ENCODE measurements around the gene PLXDC2.

PLXDC2 gene

GRCh38 chr10:19935176-19935575, 118.9 kb downstream of the PLXDC2 start:
- H3K4me3 ChIP-seq (ENCODE audit: insufficient read depth, low read depth, low read length), result no peak overlapping the region
- no peaks in the 10 kb centered on the region for H3K27me3 ChIP-seq (ENCODE audit: control insufficient read depth, insufficient read depth, low read length, poor library complexity, severe bottlenecking)
- H3K4me1 ChIP-seq (ENCODE audit: control insufficient read depth, insufficient read depth, low read length), result no peaks in the 10 kb centered on the region
- H3K9me3 ChIP-seq (ENCODE audit: control insufficient read depth, low read length), result no peaks in the 10 kb centered on the region
- no peak overlapping the region for H3K27ac ChIP-seq (ENCODE audit: insufficient read depth, low read depth, low read length, poor library complexity, severe bottlenecking)
- 94 to 95% methylated on average over 3 of the region's 3 CpGs for whole genome bisulfite sequencing, 2 experiments
- H3K36me3 ChIP-seq (ENCODE audit: control insufficient read depth, insufficient read depth, low read length), result no peaks in the 10 kb centered on the region

GRCh38 chr10:19936289-19936688, 120.1 kb downstream of the PLXDC2 start:
- no peaks in the 10 kb centered on the region for H3K27me3 ChIP-seq (ENCODE audit: control insufficient read depth, insufficient read depth, low read length, poor library complexity, severe bottlenecking)
- H3K27ac ChIP-seq (ENCODE audit: insufficient read depth, low read depth, low read length, poor library complexity, severe bottlenecking), result no peak overlapping the region
- H3K4me1 ChIP-seq (ENCODE audit: control insufficient read depth, insufficient read depth, low read length), result no peaks in the 10 kb centered on the region
- H3K9me3 ChIP-seq (ENCODE audit: control insufficient read depth, low read length), result no peaks in the 10 kb centered on the region
- 94 to 100% methylated on average over 2 of the region's 2 CpGs for WGBS, 2 experiments
- no peaks in the 10 kb centered on the region for H3K36me3 ChIP-seq (ENCODE audit: control insufficient read depth, insufficient read depth, low read length)
- no peak overlapping the region for H3K4me3 ChIP-seq (ENCODE audit: insufficient read depth, low read depth, low read length)

DNA sequence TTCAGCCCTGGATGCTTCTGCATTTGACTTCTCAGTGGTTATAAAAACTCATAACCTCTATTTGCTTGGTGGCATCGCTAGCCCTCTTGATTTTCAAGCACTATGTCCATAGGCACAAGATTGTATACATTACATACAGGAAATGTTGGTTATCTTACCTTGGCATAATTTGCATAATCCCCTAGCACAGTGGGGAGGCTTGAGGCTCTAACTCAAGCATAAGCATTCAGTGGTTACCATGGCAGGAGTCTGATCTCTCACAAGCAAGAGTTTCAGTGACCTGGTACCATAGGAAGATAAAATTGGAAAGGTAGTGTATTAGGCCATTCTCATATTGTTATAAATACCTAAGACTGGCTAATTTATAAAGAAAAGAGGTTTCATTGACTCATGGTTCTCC, 121.8 kb downstream of the PLXDC2 start:
- Histone ChIP-seq H3K36me3 (ENCODE audit: control insufficient read depth, insufficient read depth, low read length) (no peaks in the 10 kb centered on the region), H3K4me1 (ENCODE audit: control insufficient read depth, insufficient read depth, low read length) (no peaks in the 10 kb centered on the region), H3K27me3 (ENCODE audit: control insufficient read depth, insufficient read depth, low read length, poor library complexity, severe bottlenecking) (no peaks in the 10 kb centered on the region), H3K27ac (ENCODE audit: insufficient read depth, low read depth, low read length, poor library complexity, severe bottlenecking) (no peak overlapping the region), H3K4me3 (ENCODE audit: insufficient read depth, low read depth, low read length) (no peak overlapping the region), H3K9me3 (ENCODE audit: control insufficient read depth, low read length) (no peaks in the 10 kb centered on the region)
- WGBS, 2 experiments, result 79 to 100% methylated on average over 1 of the region's 1 CpG

DNA sequence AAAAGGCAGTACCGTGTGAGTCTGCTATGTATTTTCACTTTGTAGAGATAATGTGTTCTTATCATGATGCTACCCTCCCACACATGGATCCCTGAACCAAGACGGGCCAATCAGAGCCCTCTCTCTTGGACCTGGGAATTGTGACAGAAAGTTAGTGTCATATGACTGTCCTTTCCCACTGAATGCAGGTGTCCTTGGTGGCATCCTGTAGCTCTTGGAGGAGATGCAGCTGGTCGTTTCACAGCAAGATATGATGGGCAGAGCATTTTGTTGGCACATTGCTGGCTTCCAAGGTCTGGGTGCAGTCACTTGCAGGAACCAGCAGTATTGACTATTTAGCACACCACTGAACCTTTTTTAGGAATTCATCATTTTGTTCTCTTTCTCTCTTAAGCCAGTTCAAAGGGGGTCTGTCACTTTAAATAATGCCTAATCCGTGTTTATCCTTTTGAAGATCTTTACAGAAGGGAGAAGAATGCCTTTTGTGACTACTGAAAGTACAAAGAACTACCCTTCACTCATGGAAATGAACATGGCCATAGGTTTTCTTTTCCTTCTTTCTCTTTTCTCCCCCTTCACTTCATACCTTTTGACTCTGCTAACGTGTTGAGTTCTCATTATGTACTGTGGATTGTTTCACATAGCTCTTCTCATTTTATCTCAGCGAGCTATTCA, 125.1 kb downstream of the PLXDC2 start:
- H3K4me1 ChIP-seq (ENCODE audit: control insufficient read depth, insufficient read depth, low read length), result no peaks in the 10 kb centered on the region
- 57 to 60% methylated on average over 5 to 6 of the region's 6 CpGs for WGBS, 2 experiments
- no peaks in the 10 kb centered on the region for H3K36me3 ChIP-seq (ENCODE audit: control insufficient read depth, insufficient read depth, low read length)
- no peak overlapping the region for H3K27ac ChIP-seq (ENCODE audit: insufficient read depth, low read depth, low read length, poor library complexity, severe bottlenecking)
- H3K9me3 ChIP-seq (ENCODE audit: control insufficient read depth, low read length), result no peaks in the 10 kb centered on the region
- no peaks in the 10 kb centered on the region for H3K27me3 ChIP-seq (ENCODE audit: control insufficient read depth, insufficient read depth, low read length, poor library complexity, severe bottlenecking)
- H3K4me3 ChIP-seq (ENCODE audit: insufficient read depth, low read depth, low read length), result no peak overlapping the region

- Histone ChIP-seq H3K9me3 (ENCODE audit: control insufficient read depth, low read length) (no peaks in the 10 kb centered on the region), H3K36me3 (ENCODE audit: control insufficient read depth, insufficient read depth, low read length) (no peaks in the 10 kb centered on the region), H3K27me3 (ENCODE audit: control insufficient read depth, insufficient read depth, low read length, poor library complexity, severe bottlenecking) (no peaks in the 10 kb centered on the region), H3K27ac (ENCODE audit: insufficient read depth, low read depth, low read length, poor library complexity, severe bottlenecking) (no peak overlapping the region), H3K4me3 (ENCODE audit: insufficient read depth, low read depth, low read length) (no peak overlapping the region), H3K4me1 (ENCODE audit: control insufficient read depth, insufficient read depth, low read length) (no peaks in the 10 kb centered on the region)
- 93 to 94% methylated on average over 6 of the region's 6 CpGs for WGBS, 2 experiments
These were observed 128.9 kb downstream of the PLXDC2 start for GRCh38 chr10:19944911-19945663.

DNA sequence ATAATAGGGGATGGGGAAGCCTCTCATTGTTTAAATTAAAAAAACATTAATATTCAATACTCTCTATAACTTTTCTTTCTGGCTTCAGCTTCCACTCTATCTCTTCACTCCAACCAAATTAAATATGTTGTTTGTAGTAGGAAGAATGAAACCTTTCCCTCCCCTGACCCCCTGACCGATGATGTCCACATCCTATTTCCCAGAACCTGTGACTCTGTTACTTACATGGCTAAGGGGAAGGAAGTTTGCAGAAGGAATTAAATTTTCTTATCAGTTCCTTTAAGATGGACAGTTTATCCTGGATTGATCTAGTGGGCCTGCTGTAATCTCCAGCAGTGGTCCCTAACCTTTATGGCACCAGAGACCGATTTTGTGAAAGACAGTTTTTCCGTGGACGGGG, 130.0 kb downstream of the PLXDC2 start:
- 92 to 100% methylated on average over 3 of the region's 4 CpGs for WGBS, 2 experiments
- Histone ChIP-seq H3K36me3 (ENCODE audit: control insufficient read depth, insufficient read depth, low read length) (no peaks in the 10 kb centered on the region), H3K27ac (ENCODE audit: insufficient read depth, low read depth, low read length, poor library complexity, severe bottlenecking) (no peak overlapping the region), H3K9me3 (ENCODE audit: control insufficient read depth, low read length) (no peaks in the 10 kb centered on the region), H3K4me3 (ENCODE audit: insufficient read depth, low read depth, low read length) (no peak overlapping the region), H3K27me3 (ENCODE audit: control insufficient read depth, insufficient read depth, low read length, poor library complexity, severe bottlenecking) (no peaks in the 10 kb centered on the region), H3K4me1 (ENCODE audit: control insufficient read depth, insufficient read depth, low read length) (no peaks in the 10 kb centered on the region)

GRCh38 chr10:19946791-19947190, 130.6 kb downstream of the PLXDC2 start:
- no peaks in the 10 kb centered on the region for H3K36me3 ChIP-seq (ENCODE audit: control insufficient read depth, insufficient read depth, low read length)
- H3K4me1 ChIP-seq (ENCODE audit: control insufficient read depth, insufficient read depth, low read length), result no peaks in the 10 kb centered on the region
- WGBS, 2 experiments, result 94 to 98% methylated on average over 8 of the region's 8 CpGs
- H3K27ac ChIP-seq (ENCODE audit: insufficient read depth, low read depth, low read length, poor library complexity, severe bottlenecking), result no peak overlapping the region
- no peaks in the 10 kb centered on the region for H3K27me3 ChIP-seq (ENCODE audit: control insufficient read depth, insufficient read depth, low read length, poor library complexity, severe bottlenecking)
- no peaks in the 10 kb centered on the region for H3K9me3 ChIP-seq (ENCODE audit: control insufficient read depth, low read length)
- H3K4me3 ChIP-seq (ENCODE audit: insufficient read depth, low read depth, low read length), result no peak overlapping the region

GRCh38 chr10:19947215-19947614, 131.0 kb downstream of the PLXDC2 start:
- Histone ChIP-seq H3K9me3 (ENCODE audit: control insufficient read depth, low read length) (no peaks in the 10 kb centered on the region), H3K4me3 (ENCODE audit: insufficient read depth, low read depth, low read length) (no peak overlapping the region), H3K27me3 (ENCODE audit: control insufficient read depth, insufficient read depth, low read length, poor library complexity, severe bottlenecking) (no peaks in the 10 kb centered on the region), H3K27ac (ENCODE audit: insufficient read depth, low read depth, low read length, poor library complexity, severe bottlenecking) (no peak overlapping the region), H3K4me1 (ENCODE audit: control insufficient read depth, insufficient read depth, low read length) (no peaks in the 10 kb centered on the region), H3K36me3 (ENCODE audit: control insufficient read depth, insufficient read depth, low read length) (no peaks in the 10 kb centered on the region)
- WGBS, 2 experiments, result 80 to 82% methylated on average over 3 of the region's 3 CpGs

DNA sequence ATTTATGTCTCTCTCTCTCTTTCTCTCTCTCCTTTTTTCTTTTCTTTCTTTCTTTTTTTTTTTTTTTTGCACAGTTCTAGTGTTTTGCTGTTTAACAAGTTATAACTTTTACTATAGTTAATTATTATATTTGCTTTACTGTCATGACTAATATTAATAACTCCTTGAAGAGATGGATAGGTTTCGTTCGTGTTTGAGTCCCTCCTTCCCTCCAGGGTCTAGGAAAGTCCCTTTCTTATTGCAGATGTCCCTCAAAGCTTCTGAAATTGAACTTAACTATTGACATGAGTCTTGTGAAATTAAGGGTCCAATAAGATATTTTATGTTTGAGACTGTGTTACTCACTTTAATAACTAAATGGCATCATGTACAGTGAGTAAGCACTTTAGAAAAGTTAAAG, 131.4 kb downstream of the PLXDC2 start:
- no peak overlapping the region for H3K27ac ChIP-seq (ENCODE audit: insufficient read depth, low read depth, low read length, poor library complexity, severe bottlenecking)
- no peaks in the 10 kb centered on the region for H3K9me3 ChIP-seq (ENCODE audit: control insufficient read depth, low read length)
- WGBS, 2 experiments, result 88% methylated on average over 2 of the region's 2 CpGs; no CpG with 5 or more reads in 1 of the 2 experiments
- no peaks in the 10 kb centered on the region for H3K36me3 ChIP-seq (ENCODE audit: control insufficient read depth, insufficient read depth, low read length)
- no peaks in the 10 kb centered on the region for H3K4me1 ChIP-seq (ENCODE audit: control insufficient read depth, insufficient read depth, low read length)
- H3K27me3 ChIP-seq (ENCODE audit: control insufficient read depth, insufficient read depth, low read length, poor library complexity, severe bottlenecking), result no peaks in the 10 kb centered on the region
- H3K4me3 ChIP-seq (ENCODE audit: insufficient read depth, low read depth, low read length), result no peak overlapping the region

DNA sequence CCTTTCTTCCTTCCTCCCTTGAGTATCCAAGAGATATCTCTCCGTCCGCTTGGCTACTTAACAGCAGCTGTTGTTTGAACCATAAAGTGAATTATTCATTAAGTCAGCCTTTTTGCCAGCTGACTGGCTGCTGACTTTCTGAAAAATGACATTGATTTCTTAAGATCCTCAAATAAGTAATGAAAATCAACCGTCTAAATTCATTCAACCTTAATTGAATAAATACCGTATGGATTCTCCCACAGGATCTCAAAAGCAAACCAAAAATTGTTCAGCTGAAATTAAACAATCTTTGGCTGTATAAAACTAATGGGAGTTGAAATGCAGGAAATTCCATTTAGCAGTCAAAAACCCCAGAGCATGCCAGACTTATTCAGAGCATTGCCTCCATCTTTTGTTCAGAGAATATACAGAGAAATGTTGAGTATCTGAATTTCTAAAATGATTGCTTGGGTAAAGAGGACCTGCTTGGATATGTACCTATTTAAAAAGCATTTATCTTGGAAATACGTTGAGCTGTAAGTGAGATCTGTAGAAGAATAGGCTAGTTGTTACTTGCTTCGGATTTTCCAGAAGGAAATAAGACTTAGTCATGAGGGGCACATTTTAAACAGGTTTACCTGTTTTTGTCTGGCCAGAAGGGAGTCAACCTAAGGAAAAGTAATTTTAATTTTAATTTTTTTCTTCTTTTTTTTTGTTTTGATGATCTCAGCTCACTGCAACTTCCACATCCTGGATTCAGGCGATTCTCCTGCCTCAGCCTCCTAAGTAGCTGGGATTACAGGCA, 136.2 kb downstream of the PLXDC2 start:
- WGBS, 2 experiments, result 88 to 94% methylated on average over 7 of the region's 7 CpGs
- H3K36me3 ChIP-seq (ENCODE audit: control insufficient read depth, insufficient read depth, low read length), result no peaks in the 10 kb centered on the region
- H3K4me3 ChIP-seq (ENCODE audit: insufficient read depth, low read depth, low read length), result no peak overlapping the region
- H3K4me1 ChIP-seq (ENCODE audit: control insufficient read depth, insufficient read depth, low read length), result no peaks in the 10 kb centered on the region
- H3K27me3 ChIP-seq (ENCODE audit: control insufficient read depth, insufficient read depth, low read length, poor library complexity, severe bottlenecking), result no peaks in the 10 kb centered on the region
- H3K27ac ChIP-seq (ENCODE audit: insufficient read depth, low read depth, low read length, poor library complexity, severe bottlenecking), result no peak overlapping the region
- no peaks in the 10 kb centered on the region for H3K9me3 ChIP-seq (ENCODE audit: control insufficient read depth, low read length)
